Trophoblast cell (in vitro differentiated cells and primary cell): ENCODE measurements around the gene HELZ2. TPM values are rescaled to one million over a fixed set of nuclear protein-coding genes. Genes with fewer than 3 reads are reported as not detected.

Experiments used
- DNase-seq, 2 donors: peaks; one replicate each; pipeline ENCODE4 v3.0.0-alpha.2; 2016
- H2AFZ ChIP-seq: 2 replicates; pipeline ENCODE4 v1.6.1; 2013; ENCODE audit warnings: low read length, moderate library complexity, mild to moderate bottlenecking; ENCODE audit not compliant: insufficient read depth, poor library complexity
- H2AK5ac ChIP-seq: 2 replicates; pipeline ENCODE4 v1.6.1; 2013; ENCODE audit warnings: mild to moderate bottlenecking, low read length
- H2BK120ac ChIP-seq: 2 replicates; pipeline ENCODE4 v1.6.1; 2013; ENCODE audit warnings: low read length, mild to moderate bottlenecking, moderate library complexity; ENCODE audit not compliant: insufficient read depth, poor library complexity
- H2BK12ac ChIP-seq: 2 replicates; pipeline ENCODE4 v1.6.1; 2013; ENCODE audit warnings: mild to moderate bottlenecking, low read length, moderate library complexity
- H2BK5ac ChIP-seq: 2 replicates; pipeline ENCODE4 v1.6.1; 2013; ENCODE audit warnings: low read length, low read depth, moderate library complexity, mild to moderate bottlenecking; ENCODE audit not compliant: poor library complexity
- H3K14ac ChIP-seq: 2 replicates; pipeline ENCODE4 v1.6.1; 2013; ENCODE audit warnings: mild to moderate bottlenecking, low read length
- H3K18ac ChIP-seq: 2 replicates; pipeline ENCODE4 v1.6.1; 2013; ENCODE audit warnings: mild to moderate bottlenecking, low read length
- H3K23ac ChIP-seq: 2 replicates; pipeline ENCODE4 v1.6.1; 2013; ENCODE audit warnings: low read length
- H3K27ac ChIP-seq: 2 replicates; pipeline ENCODE4 v1.5.1; 2013; ENCODE audit warnings: low read depth, mild to moderate bottlenecking, inconsistent platforms, low read length, moderate library complexity
- H3K27me3 ChIP-seq: 2 replicates; pipeline ENCODE4 v1.6.1; 2013; ENCODE audit warnings: inconsistent platforms, mild to moderate bottlenecking, low read length, moderate library complexity; ENCODE audit not compliant: insufficient read depth
- H3K36me3 ChIP-seq, 2 experiments: 1 replicate in 1 of 2; 2 replicates in 1 of 2; pipeline ENCODE4 v1.6.1; 2013; ENCODE audit warnings: low read length in 2 of 2, mild to moderate bottlenecking in 2 of 2, moderate library complexity in 1 of 2; ENCODE audit not compliant: insufficient read depth in 2 of 2, control insufficient read depth in 1 of 2
- H3K4ac ChIP-seq: 2 replicates; pipeline ENCODE4 v1.6.1; 2013; ENCODE audit warnings: low read depth, mild to moderate bottlenecking, low read length, moderate library complexity
- H3K4me1 ChIP-seq, 2 experiments: 1 replicate in 1 of 2; 2 replicates in 1 of 2; pipeline ENCODE4 v1.6.1; 2013; ENCODE audit warnings: low read length in 2 of 2, mild to moderate bottlenecking in 2 of 2, moderate library complexity in 1 of 2; ENCODE audit not compliant: insufficient read depth in 2 of 2, control insufficient read depth in 1 of 2
- H3K4me2 ChIP-seq: 2 replicates; pipeline ENCODE4 v1.6.1; 2013; ENCODE audit warnings: inconsistent platforms, mild to moderate bottlenecking, low read length, moderate library complexity
- H3K4me3 ChIP-seq: 2 replicates; pipeline ENCODE4 v1.5.1; 2013; ENCODE audit warnings: mild to moderate bottlenecking, low read depth, low read length, inconsistent platforms
- H3K79me1 ChIP-seq: one replicate; pipeline ENCODE4 v1.6.1; 2013; ENCODE audit warnings: low read length
- H3K79me2 ChIP-seq: 2 replicates; pipeline ENCODE4 v1.6.1; 2013; ENCODE audit warnings: low read length, mild to moderate bottlenecking; ENCODE audit not compliant: control insufficient read depth, insufficient read depth, poor library complexity
- H3K9ac ChIP-seq: 2 replicates; pipeline ENCODE4 v1.6.1; 2013; ENCODE audit warnings: mild to moderate bottlenecking, low read length
- H3K9me3 ChIP-seq: 2 replicates; pipeline ENCODE4 v1.6.1; 2013; ENCODE audit warnings: low read depth, mild to moderate bottlenecking, control low read depth, inconsistent platforms, low read length; ENCODE audit not compliant: insufficient read depth
- H4K12ac ChIP-seq: 2 replicates; pipeline ENCODE4 v1.6.1; 2013; ENCODE audit warnings: low read depth, mild to moderate bottlenecking, low read length, moderate library complexity
- H4K8ac ChIP-seq: 2 replicates; pipeline ENCODE4 v1.6.1; 2013; ENCODE audit warnings: low read depth, mild to moderate bottlenecking, low read length, moderate library complexity
- H4K91ac ChIP-seq: one replicate; pipeline ENCODE4 v1.6.1; 2013; ENCODE audit warnings: low read depth, mild to moderate bottlenecking, low read length, moderate library complexity
- WGBS: extraction: QIAGEN DNeasy Blood & Tissue Kit; methylation state at CpG from one replicate; pipeline ENCODE4 v1.1.7; 2013; ENCODE audit warnings: missing lambda C conversion rate; ENCODE audit not compliant: insufficient read length, insufficient coverage; ENCODE audit errors: extremely low coverage; 5-methylcytosine and 5-hydroxymethylcytosine counted together
- polyA plus RNA-seq: library from polyadenylated mRNA; stranded (reverse); fragments of 200-250 nt; gene quantifications from 2 replicates; pipeline ENCODE4 v1.2.3, GENCODE V29; 2013

HELZ2 gene
- 8.7 and 9.1 TPM in 2 replicates for polyA plus RNA-seq

GRCh38 chr20:63574156-63574828 lies at the start of gene HELZ2:
Gene HELZ2, minus strand, starts transcription at chr20:63574239. Its CDS starts 1,854 bp downstream, at chr20:63572385.
- WGBS, result no CpG with 5 or more reads among the region's 40 CpGs
- Histone ChIP-seq H3K4me2 (peak within 1 kb of the TSS; percentile 99), H3K4me3 (peak within 1 kb of the TSS; percentile 67)

GRCh38 chr20:63622732-63623131 lies 48.7 kb upstream of the HELZ2 start:
- Histone ChIP-seq H3K79me1 (peaks cover 11% of the 10 kb centered on the region), H3K14ac (no peak overlapping the region), H3K36me3 (peaks cover 14 to 18% of the 10 kb centered on the region in 2 experiments), H3K18ac (no peak overlapping the region), H2AK5ac (no peak overlapping the region), H2BK120ac (no peak overlapping the region), H3K4me1 (peaks cover 6 to 17% of the 10 kb centered on the region in 2 experiments), H3K79me2 (peaks cover 12% of the 10 kb centered on the region), H3K23ac (no peak overlapping the region), H3K27ac (no peak overlapping the region), H4K91ac (no peak overlapping the region), H4K12ac (no peak overlapping the region), H2AFZ (no peak overlapping the region), H3K4ac (peak overlapping the region; percentile 17), H2BK5ac (no peak overlapping the region), H3K4me3 (no peak overlapping the region), H3K27me3 (no peaks in the 10 kb centered on the region), H3K4me2 (no peak overlapping the region), H3K9me3 (no peaks in the 10 kb centered on the region), H2BK12ac (no peak overlapping the region), H3K9ac (no peak overlapping the region), H4K8ac (no peak overlapping the region)
- WGBS, result 100% methylated on average over 1 of the region's 14 CpGs
- no peak for DNase-seq

More at GRCh38 chr20:63574156-63574828, at the start of gene HELZ2:
- peak within 1 kb of the TSS; percentile 73 for H4K12ac ChIP-seq
- peak within 1 kb of the TSS; percentile 83 for H3K14ac ChIP-seq
- H3K23ac ChIP-seq, result no peak within 1 kb of the TSS
- no peaks in the 10 kb centered on the region for H3K27me3 ChIP-seq
- peak within 1 kb of the TSS; percentile 94 for H4K8ac ChIP-seq
- H2BK5ac ChIP-seq, result peak within 1 kb of the TSS; percentile 49
- peak within 1 kb of the TSS; percentile 84 for H3K9ac ChIP-seq
- no peaks in the 10 kb centered on the region for H3K9me3 ChIP-seq
- peak; percentile 32 to 69 for DNase-seq
- H2BK12ac ChIP-seq, result peak within 1 kb of the TSS; percentile 64
- peak within 1 kb of the TSS; percentile 55 for H3K18ac ChIP-seq
- H3K4me1 ChIP-seq, result peaks cover 3 to 12% of the 10 kb centered on the region in 2 experiments
- peaks cover 0 to 1% of the 10 kb centered on the region in 2 experiments for H3K36me3 ChIP-seq
- peak within 1 kb of the TSS; percentile 67 for H2BK120ac ChIP-seq
- H3K79me2 ChIP-seq, result peaks cover 3% of the 10 kb centered on the region
- H4K91ac ChIP-seq, result peak within 1 kb of the TSS; percentile 87
- H2AFZ ChIP-seq, result peak within 1 kb of the TSS; percentile 96
- no peak within 1 kb of the TSS for H3K27ac ChIP-seq
- peaks cover 8% of the 10 kb centered on the region for H3K79me1 ChIP-seq
- peak within 1 kb of the TSS; percentile 67 for H2AK5ac ChIP-seq
- peak within 1 kb of the TSS; percentile 56 for H3K4ac ChIP-seq

GRCh38 chr20:63622096-63622495 lies 48.1 kb upstream of the HELZ2 start:
- Histone ChIP-seq H3K27ac (no peak overlapping the region), H3K18ac (no peak overlapping the region), H3K4me2 (no peak overlapping the region), H3K27me3 (no peaks in the 10 kb centered on the region), H4K12ac (no peak overlapping the region), H3K14ac (no peak overlapping the region), H3K4me1 (peaks cover 6 to 15% of the 10 kb centered on the region in 2 experiments), H3K23ac (no peak overlapping the region), H4K91ac (no peak overlapping the region), H3K79me2 (peaks cover 8% of the 10 kb centered on the region), H4K8ac (no peak overlapping the region), H2AK5ac (no peak overlapping the region), H3K4me3 (no peak overlapping the region), H3K9me3 (no peaks in the 10 kb centered on the region), H3K79me1 (peaks cover 8% of the 10 kb centered on the region), H2AFZ (no peak overlapping the region), H2BK5ac (no peak overlapping the region), H3K36me3 (peaks cover 20 to 24% of the 10 kb centered on the region in 2 experiments), H2BK120ac (no peak overlapping the region), H3K4ac (no peak overlapping the region), H2BK12ac (no peak overlapping the region), H3K9ac (no peak overlapping the region)
- no peak for DNase-seq
- no CpG with 5 or more reads among the region's 4 CpGs for WGBS

GRCh38 chr20:63620991-63621390 lies 47.0 kb upstream of the HELZ2 start:
- no peaks in the 10 kb centered on the region for H3K27me3 ChIP-seq
- H3K4ac ChIP-seq, result no peak overlapping the region
- no peak overlapping the region for H3K27ac ChIP-seq
- no peak overlapping the region for H2BK120ac ChIP-seq
- H3K4me2 ChIP-seq, result no peak overlapping the region
- no peak overlapping the region for H3K4me3 ChIP-seq
- H3K23ac ChIP-seq, result no peak overlapping the region
- H4K91ac ChIP-seq, result no peak overlapping the region
- no peak overlapping the region for H2BK12ac ChIP-seq
- WGBS, result no CpG with 5 or more reads among the region's 8 CpGs
- no peak overlapping the region for H3K18ac ChIP-seq
- H4K8ac ChIP-seq, result no peak overlapping the region
- H3K9me3 ChIP-seq, result no peaks in the 10 kb centered on the region
- H3K79me1 ChIP-seq, result peaks cover 2% of the 10 kb centered on the region
- H3K4me1 ChIP-seq, result peaks cover 5 to 14% of the 10 kb centered on the region in 2 experiments
- no peak overlapping the region for H2AFZ ChIP-seq
- H3K36me3 ChIP-seq, result peaks cover 30 to 31% of the 10 kb centered on the region in 2 experiments
- no peak overlapping the region for H3K9ac ChIP-seq
- H4K12ac ChIP-seq, result no peak overlapping the region
- no peak overlapping the region for H3K14ac ChIP-seq
- no peak for DNase-seq
- no peak overlapping the region for H2AK5ac ChIP-seq
- H2BK5ac ChIP-seq, result no peak overlapping the region
- peaks cover 3% of the 10 kb centered on the region for H3K79me2 ChIP-seq
